SU-DHL-6 (cell line): Measurements from ENCODE around the gene RAET1G.
"Not testable (repeated sequence)": the region's sequence is repeated elsewhere in the genome, so short reads cannot be mapped to it uniquely, and the experiment has no call there.

Experiments
- H2AFZ ChIP-seq: fragments of 200-600 bp; sonication (generic); 2 replicates; pipeline ENCODE4 v1.6.1; 2014; ENCODE audit warnings: low read depth, mild to moderate bottlenecking, moderate library complexity, mixed read lengths, antibody characterized with exemption, low read length; ENCODE audit not compliant: severe bottlenecking
- H3F3A ChIP-seq: fragments of 200-600 bp; shearing (Covaris generic); 2 replicates; pipeline ENCODE4 v1.6.0; 2016; ENCODE audit warnings: antibody characterized with exemption, mild to moderate bottlenecking; ENCODE audit not compliant: insufficient read depth
- H3K27ac ChIP-seq: fragments of 200-600 bp; sonication (generic); 2 replicates; pipeline ENCODE4 v1.5.1; 2016; ENCODE audit warnings: low read depth, mild to moderate bottlenecking, low read length, moderate library complexity, mixed read lengths
- H3K27me3 ChIP-seq: fragments of 200-600 bp; sonication (generic), shearing (Covaris generic); 2 replicates; pipeline ENCODE4 v1.6.0; 2014; ENCODE audit warnings: mild to moderate bottlenecking, low read length
- H3K36me3 ChIP-seq: fragments of 200-600 bp; sonication (generic); 2 replicates; pipeline ENCODE4 v1.6.1; 2014; ENCODE audit warnings: mild to moderate bottlenecking, low read length, mixed read lengths
- H3K4me2 ChIP-seq: fragments of 300-600, 200-600 bp; shearing (Covaris generic), sonication (generic); 2 replicates; pipeline ENCODE4 v1.6.0; 2014; ENCODE audit warnings: low read length, low read depth, mild to moderate bottlenecking; ENCODE audit not compliant: poor library complexity, severe bottlenecking
- H3K4me3 ChIP-seq: fragments of 200-600 bp; sonication (generic); 2 replicates; pipeline ENCODE4 v1.5.1; 2014; ENCODE audit warnings: antibody characterized with exemption, low read length, mild to moderate bottlenecking, mixed read lengths; ENCODE audit not compliant: insufficient read depth, poor library complexity, severe bottlenecking
- H3K79me2 ChIP-seq: fragments of 200-600 bp; sonication (generic); 2 replicates; pipeline ENCODE4 v1.6.1; 2014; ENCODE audit warnings: mild to moderate bottlenecking, low read length, moderate library complexity; ENCODE audit not compliant: insufficient read depth
- H3K9ac ChIP-seq: fragments of 200-600 bp; sonication (generic); 2 replicates; pipeline ENCODE4 v1.7.0; 2014; ENCODE audit warnings: mild to moderate bottlenecking, low read length
- H3K9me2 ChIP-seq: fragments of 200-600 bp; sonication (generic); replicated peaks from 2 replicates; pipeline ENCODE4 v1.6.1; 2014; ENCODE audit warnings: low read length; ENCODE audit not compliant: insufficient read depth
- H3K9me3 ChIP-seq: fragments of 200-600 bp; sonication (generic); 2 replicates; pipeline ENCODE4 v1.6.1; 2014; ENCODE audit warnings: low read length, mixed read lengths; ENCODE audit not compliant: insufficient read depth
- H4K20me1 ChIP-seq: fragments of 200-600 bp; sonication (generic); 2 replicates; pipeline ENCODE4 v1.6.1; 2014; ENCODE audit warnings: low read depth, mild to moderate bottlenecking, antibody characterized with exemption, low read length, moderate library complexity, mixed read lengths
- EZH2phosphoT487 ChIP-seq: fragments of 200-600 bp; sonication (generic), shearing (Covaris generic); conservative IDR thresholded peaks from 2 replicates; pipeline ENCODE4 v1.6.1; 2018; ENCODE audit warnings: mild to moderate bottlenecking, antibody characterized with exemption, low read length, moderate library complexity, mixed read lengths
- TF ChIP-seq, protein P1 (sequence below): fragments of 200-600 bp; sonication (generic); IDR thresholded peaks from one replicate; pipeline ENCODE4 v1.5.1; 2017; ENCODE audit warnings: antibody characterized with exemption, mild to moderate bottlenecking, low read length, moderate library complexity; ENCODE audit not compliant: insufficient read depth, poor library complexity, severe bottlenecking

Gene RAET1G

DNA sequence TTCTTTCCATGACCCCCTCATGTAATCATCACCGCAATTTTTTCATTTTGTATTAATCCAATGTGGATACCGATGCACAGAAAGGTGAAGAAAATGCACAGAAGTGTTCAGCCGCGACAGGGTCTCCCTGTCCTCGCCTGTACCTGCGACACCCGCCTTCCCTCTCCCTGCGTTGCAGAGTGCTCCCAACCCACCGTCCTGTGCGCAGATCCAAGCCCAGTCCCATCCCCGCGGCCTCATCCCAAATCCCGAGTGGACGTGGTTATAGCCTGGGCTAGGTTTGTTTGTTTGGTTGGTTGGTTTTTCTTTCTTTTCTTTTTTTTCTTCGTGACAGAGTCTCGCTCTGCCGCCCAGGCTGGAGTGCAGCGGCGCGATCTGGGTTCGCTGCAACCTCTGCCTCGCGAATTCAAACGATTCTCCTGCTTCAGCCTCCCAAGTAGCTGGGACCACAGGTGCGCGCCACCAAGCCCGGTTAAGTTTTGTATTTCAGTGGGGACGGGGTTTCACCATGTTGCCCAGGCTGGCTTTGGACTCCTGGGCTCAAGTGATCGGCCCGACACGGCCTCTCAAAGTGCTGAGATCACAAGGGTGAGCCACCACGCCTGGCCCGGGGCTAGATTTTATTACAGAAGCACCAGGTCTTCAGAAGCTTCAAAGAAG lies 536 bp upstream of the RAET1G start:
- Histone ChIP-seq H3K9me3 (no peaks in the 10 kb centered on the region), H3F3A (no peaks in the 10 kb centered on the region), H3K4me2 (no peak overlapping the region), H3K27ac (no peak overlapping the region), H3K79me2 (no peaks in the 10 kb centered on the region), H4K20me1 (no peaks in the 10 kb centered on the region), H3K9me2 (no peaks in the 10 kb centered on the region), H3K27me3 (no peaks in the 10 kb centered on the region), H3K36me3 (no peaks in the 10 kb centered on the region), H2AFZ (no peak overlapping the region), H3K4me3 (no peak overlapping the region), H3K9ac (no peak overlapping the region)
- TF ChIP-seq, protein P1, sequence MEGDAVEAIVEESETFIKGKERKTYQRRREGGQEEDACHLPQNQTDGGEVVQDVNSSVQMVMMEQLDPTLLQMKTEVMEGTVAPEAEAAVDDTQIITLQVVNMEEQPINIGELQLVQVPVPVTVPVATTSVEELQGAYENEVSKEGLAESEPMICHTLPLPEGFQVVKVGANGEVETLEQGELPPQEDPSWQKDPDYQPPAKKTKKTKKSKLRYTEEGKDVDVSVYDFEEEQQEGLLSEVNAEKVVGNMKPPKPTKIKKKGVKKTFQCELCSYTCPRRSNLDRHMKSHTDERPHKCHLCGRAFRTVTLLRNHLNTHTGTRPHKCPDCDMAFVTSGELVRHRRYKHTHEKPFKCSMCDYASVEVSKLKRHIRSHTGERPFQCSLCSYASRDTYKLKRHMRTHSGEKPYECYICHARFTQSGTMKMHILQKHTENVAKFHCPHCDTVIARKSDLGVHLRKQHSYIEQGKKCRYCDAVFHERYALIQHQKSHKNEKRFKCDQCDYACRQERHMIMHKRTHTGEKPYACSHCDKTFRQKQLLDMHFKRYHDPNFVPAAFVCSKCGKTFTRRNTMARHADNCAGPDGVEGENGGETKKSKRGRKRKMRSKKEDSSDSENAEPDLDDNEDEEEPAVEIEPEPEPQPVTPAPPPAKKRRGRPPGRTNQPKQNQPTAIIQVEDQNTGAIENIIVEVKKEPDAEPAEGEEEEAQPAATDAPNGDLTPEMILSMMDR: no peak
- no peak for TF ChIP-seq EZH2phosphoT487

DNA sequence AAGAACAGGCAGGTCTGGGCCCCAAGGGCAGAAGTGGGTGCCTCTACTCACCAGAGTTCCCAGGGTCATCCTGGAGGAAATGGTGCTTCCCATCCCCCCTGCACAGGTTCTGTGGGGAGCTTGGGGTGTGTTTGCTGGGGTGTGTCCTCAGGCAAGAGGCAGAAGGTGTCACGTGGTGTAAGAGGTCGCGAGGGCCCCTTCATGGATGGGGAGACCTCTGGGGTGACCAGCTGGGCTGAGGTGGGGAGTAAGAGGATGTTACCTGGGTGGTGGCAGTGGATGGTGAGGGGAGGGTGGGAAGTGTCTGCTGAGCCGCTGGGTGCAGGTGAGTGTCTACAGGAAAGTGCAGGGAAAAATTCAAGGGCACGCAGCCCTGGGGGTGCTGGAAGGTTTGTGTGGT lies 830 bp downstream of the RAET1G start:
- not testable (repeated sequence) for H4K20me1 ChIP-seq, H3K36me3 ChIP-seq, H3K4me2 ChIP-seq, H3K27ac ChIP-seq, H2AFZ ChIP-seq, H3K9me3 ChIP-seq, H3K4me3 ChIP-seq, H3F3A ChIP-seq, H3K9ac ChIP-seq, H3K79me2 ChIP-seq, H3K9me2 ChIP-seq, H3K27me3 ChIP-seq

DNA sequence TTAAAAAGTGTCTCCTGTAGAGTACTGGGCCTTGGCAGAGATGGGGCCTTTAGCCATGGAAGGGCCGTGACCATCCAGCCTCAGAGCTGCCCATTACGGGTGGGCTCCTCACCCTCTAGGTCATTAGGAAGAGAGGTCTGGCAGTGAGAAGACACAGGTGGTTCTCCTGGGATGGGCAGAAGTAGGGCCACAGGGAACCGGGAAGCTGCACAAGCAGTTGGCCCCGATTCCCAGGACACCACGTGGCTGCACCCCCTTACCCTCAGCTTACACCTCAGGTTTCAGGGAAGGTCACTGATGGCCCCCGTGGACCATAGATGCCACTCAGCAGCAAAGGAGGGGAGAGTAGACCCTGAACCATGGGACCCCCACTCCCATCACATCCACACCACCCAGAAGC lies 1.6 kb downstream of the RAET1G start:
- no peaks in the 10 kb centered on the region for H3K27me3 ChIP-seq
- H3K9me2 ChIP-seq: no peaks in the 10 kb centered on the region
- no peaks in the 10 kb centered on the region for H4K20me1 ChIP-seq
- no peaks in the 10 kb centered on the region for H3F3A ChIP-seq
- H3K9ac ChIP-seq: no peak overlapping the region
- H3K9me3 ChIP-seq: no peaks in the 10 kb centered on the region
- H3K27ac ChIP-seq: no peak overlapping the region
- no peaks in the 10 kb centered on the region for H3K79me2 ChIP-seq
- H3K4me2 ChIP-seq: no peak overlapping the region
- H3K36me3 ChIP-seq: no peaks in the 10 kb centered on the region
- H2AFZ ChIP-seq: no peak overlapping the region
- TF ChIP-seq, protein P1: no peak
- TF ChIP-seq EZH2phosphoT487: no peak
- no peak overlapping the region for H3K4me3 ChIP-seq

DNA sequence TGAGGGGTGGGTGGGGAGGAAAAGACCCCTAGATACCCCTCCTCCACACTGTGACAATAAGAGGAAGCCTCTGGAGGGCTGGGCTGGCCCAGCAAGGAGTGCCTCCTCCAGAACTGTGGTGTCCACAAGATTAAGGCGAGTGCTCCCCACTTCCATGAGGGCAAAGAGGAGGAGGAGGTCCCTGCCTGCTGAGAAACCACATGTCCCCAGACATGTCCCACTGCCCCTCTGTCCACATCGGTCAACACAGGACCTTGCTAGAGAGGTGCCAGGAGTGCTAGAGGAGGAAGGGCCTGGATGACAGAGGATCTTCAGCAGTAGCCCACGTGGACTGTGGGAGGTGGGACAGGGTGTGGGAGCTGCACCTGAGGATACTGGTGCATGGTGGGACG lies 3.1 kb downstream of the RAET1G start:
- Histone ChIP-seq H3K4me3 (no peak overlapping the region), H3K9ac (no peak overlapping the region), H3K9me3 (no peaks in the 10 kb centered on the region), H3K79me2 (no peaks in the 10 kb centered on the region), H3K4me2 (no peak overlapping the region), H3K27ac (no peak overlapping the region), H3K9me2 (no peaks in the 10 kb centered on the region), H3K27me3 (no peaks in the 10 kb centered on the region), H2AFZ (no peak overlapping the region), H3K36me3 (no peaks in the 10 kb centered on the region), H4K20me1 (no peaks in the 10 kb centered on the region), H3F3A (no peaks in the 10 kb centered on the region)
- TF ChIP-seq, protein P1: no peak
- TF ChIP-seq EZH2phosphoT487: no peak

GRCh38 chr6:149919126-149919833 lies 3.6 kb downstream of the RAET1G start:
- H3K27ac ChIP-seq, H4K20me1 ChIP-seq, H3K36me3 ChIP-seq, H3F3A ChIP-seq, H3K79me2 ChIP-seq, H3K4me2 ChIP-seq, H3K9ac ChIP-seq, H3K4me3 ChIP-seq, H3K9me3 ChIP-seq, H3K27me3 ChIP-seq, H2AFZ ChIP-seq, H3K9me2 ChIP-seq: not testable (repeated sequence)
